CD4-positive, CD25-positive, alpha-beta regulatory T cell (primary cell): ENCODE results near the gene C11orf21. TPM values are rescaled to one million over a fixed set of nuclear protein-coding genes. Genes with fewer than 3 reads are reported as not detected.

Source experiments
- ATAC-seq, 2 donors: fragments of 150-1000 bp; cut with Tn5 transposase; one replicate each; pipeline ENCODE4 v1.10.0; 2021; ENCODE audit warnings: low read depth in 2 of 2, moderate number of reproducible peaks in 2 of 2, moderate library complexity in 1 of 2
- DNase-seq, 3 donors: peaks; one replicate each; pipeline versions ENCODE4 v3.0.0 to v3.0.0-alpha.2; 2012 to 2022; ENCODE audit warnings: mixed read lengths in 1 of 3
- H3K27ac ChIP-seq: one replicate; pipeline ENCODE4 v1.7.0; 2013; ENCODE audit warnings: mild to moderate bottlenecking, low read length; ENCODE audit not compliant: insufficient read depth, poor library complexity, severe bottlenecking
- H3K27me3 ChIP-seq: one replicate; pipeline ENCODE4 v1.7.0; 2013; ENCODE audit warnings: low read length; ENCODE audit not compliant: control insufficient read depth, insufficient read depth
- H3K36me3 ChIP-seq: one replicate; pipeline ENCODE4 v1.7.0; 2013; ENCODE audit warnings: mild to moderate bottlenecking, low read length, moderate library complexity; ENCODE audit not compliant: control insufficient read depth, insufficient read depth
- H3K4me1 ChIP-seq: 2 replicates; pipeline ENCODE4 v1.7.0; 2013; ENCODE audit warnings: mild to moderate bottlenecking, low read length; ENCODE audit not compliant: insufficient read depth, control insufficient read depth, poor library complexity, severe bottlenecking
- H3K4me3 ChIP-seq: one replicate; pipeline ENCODE4 v1.7.0; 2013; ENCODE audit warnings: low read depth, mild to moderate bottlenecking, low read length, moderate library complexity
- H3K9me3 ChIP-seq, 2 experiments: 1 replicate in 1 of 2; 2 replicates in 1 of 2; pipeline ENCODE4 v1.7.0; 2013; ENCODE audit warnings: low read length in 2 of 2, mild to moderate bottlenecking in 1 of 2, moderate library complexity in 1 of 2; ENCODE audit not compliant: control insufficient read depth in 2 of 2
- H3K27ac Mint-ChIP-seq, 3 donors: one replicate each; pipeline ENCODE4 v1.8.0; 2020 to 2022; ENCODE audit warnings: mild to moderate bottlenecking in 3 of 3, mixed read lengths in 3 of 3, moderate library complexity in 2 of 3
- H3K27me3 Mint-ChIP-seq: one replicate; pipeline ENCODE4 v1.8.0; 2022; ENCODE audit warnings: mild to moderate bottlenecking, mixed read lengths
- H3K36me3 Mint-ChIP-seq: one replicate; pipeline ENCODE4 v1.8.0; 2020; ENCODE audit warnings: mixed read lengths
- H3K4me1 Mint-ChIP-seq, 4 donors: one replicate each; pipeline ENCODE4 v1.8.0; 2020 to 2022; ENCODE audit warnings: mixed read lengths in 4 of 4, mild to moderate bottlenecking in 1 of 4
- H3K4me3 Mint-ChIP-seq, 4 donors: one replicate each; pipeline ENCODE4 v1.8.0; 2020 to 2022; ENCODE audit warnings: mild to moderate bottlenecking in 4 of 4, mixed read lengths in 4 of 4, moderate library complexity in 3 of 4
- H3K9me3 Mint-ChIP-seq, 7 donors: one replicate each; pipeline ENCODE4 v1.8.0; 2020 to 2022; ENCODE audit warnings: mixed read lengths in 7 of 7, mild to moderate bottlenecking in 3 of 7, moderate library complexity in 2 of 7
- polyA plus RNA-seq, 4 donors: library from polyadenylated mRNA; unstranded; fragments of 300-500 nt; fragmentation: Illumina TruSeq; gene quantifications; one replicate each; pipeline ENCODE4 v1.2.3, GENCODE V29; 2021
- total RNA-seq: library from RNA; stranded (reverse); gene quantifications from one replicate; pipeline ENCODE4 v1.2.3, GENCODE V29; 2022

The C11orf21 gene
- total RNA-seq (41.8 TPM), polyA plus RNA-seq (10 to 100 TPM; 11.9 to 16.8 (median 15.1) TPM)

GRCh38 chr11:2301631-2302305 is at the start of gene C11orf21, which contains the start of gene TSPAN32:
C11orf21 (minus strand) TSS chr11:2301918; CDS start chr11:2301808, 110 bp downstream.
TSPAN32 (plus strand) TSS chr11:2302013; CDS start chr11:2302150, 137 bp downstream.
- Mint-ChIP-seq H3K36me3 (peaks cover 10% of the 10 kb centered on the region), H3K4me1 (peaks cover 0 to 82% (median 30%) of the 10 kb centered on the region in 4 donors), H3K27me3 (no peaks in the 10 kb centered on the region), H3K27ac (peak within 1 kb of the TSS; percentile 90 to 96 (median 95)), H3K9me3 (no peaks in the 10 kb centered on the region), H3K4me3 (peak within 1 kb of the TSS; percentile 94 to 99 (median 96))
- H3K4me3 ChIP-seq, result peak within 1 kb of the TSS; percentile 81
- H3K4me1 ChIP-seq, result peaks cover 83% of the 10 kb centered on the region
- DNase-seq (peak; percentile 59 to 92 (median 63)), ATAC-seq (peak; percentile 52 to 65)
- no peaks in the 10 kb centered on the region for H3K27me3 ChIP-seq
- H3K36me3 ChIP-seq, result no peaks in the 10 kb centered on the region
- H3K9me3 ChIP-seq, result no peaks in the 10 kb centered on the region
- peak within 1 kb of the TSS; percentile 80 for H3K27ac ChIP-seq

DNA sequence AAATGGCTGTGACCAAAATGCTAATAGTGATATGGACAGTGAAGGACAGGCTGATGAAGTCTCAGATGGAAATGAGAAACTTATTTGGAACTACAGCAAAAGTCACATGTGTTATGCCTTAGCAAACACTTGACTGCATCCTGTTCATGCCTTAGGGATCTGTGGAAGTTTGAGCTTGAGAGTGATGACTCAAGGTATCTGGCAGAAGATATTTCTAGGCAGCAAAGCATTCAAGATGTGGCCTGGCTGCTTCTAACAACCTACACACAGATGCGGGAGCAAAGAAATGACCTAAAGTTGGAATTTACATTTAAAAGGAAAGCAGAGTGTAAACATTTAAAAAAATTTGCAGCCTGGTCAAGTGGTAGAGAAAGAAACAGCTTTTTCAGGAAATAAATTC is 47.3 kb upstream of the C11orf21 start:
- Mint-ChIP-seq H3K27me3 (peaks cover 5% of the 10 kb centered on the region), H3K27ac (no peak overlapping the region), H3K9me3 (peaks cover 0 to 23% (median 3%) of the 10 kb centered on the region in 7 donors), H3K4me1 (no peaks in the 10 kb centered on the region), H3K36me3 (peaks cover 10% of the 10 kb centered on the region), H3K4me3 (no peak overlapping the region)
- peaks cover 6% of the 10 kb centered on the region in 2 experiments for H3K9me3 ChIP-seq
- H3K4me3 ChIP-seq, result no peak overlapping the region
- H3K27me3 ChIP-seq, result no peaks in the 10 kb centered on the region
- ATAC-seq, result no peak
- H3K27ac ChIP-seq, result no peak overlapping the region
- no peak for DNase-seq
- H3K4me1 ChIP-seq, result no peaks in the 10 kb centered on the region
- H3K36me3 ChIP-seq, result no peaks in the 10 kb centered on the region

- H3K4me1 ChIP-seq, result no peaks in the 10 kb centered on the region
- DNase-seq, result no peak
- no peaks in the 10 kb centered on the region for H3K36me3 ChIP-seq
- ATAC-seq, result no peak
- H3K27me3 ChIP-seq, result no peaks in the 10 kb centered on the region
- peaks cover 0 to 23% (median 3%) of the 10 kb centered on the region in 7 donors for H3K9me3 Mint-ChIP-seq
- H3K4me1 Mint-ChIP-seq, result no peaks in the 10 kb centered on the region
- H3K4me3 ChIP-seq, result no peak overlapping the region
- no peak overlapping the region for H3K27ac Mint-ChIP-seq
- H3K27ac ChIP-seq, result no peak overlapping the region
- no peak overlapping the region for H3K4me3 Mint-ChIP-seq
- H3K27me3 Mint-ChIP-seq, result peaks cover 5% of the 10 kb centered on the region
- peaks cover 14% of the 10 kb centered on the region for H3K36me3 Mint-ChIP-seq
- H3K9me3 ChIP-seq, result peaks cover 6% of the 10 kb centered on the region in 2 experiments
Observed at GRCh38 chr11:2347308-2347830, 45.7 kb upstream of the C11orf21 start.

DNA sequence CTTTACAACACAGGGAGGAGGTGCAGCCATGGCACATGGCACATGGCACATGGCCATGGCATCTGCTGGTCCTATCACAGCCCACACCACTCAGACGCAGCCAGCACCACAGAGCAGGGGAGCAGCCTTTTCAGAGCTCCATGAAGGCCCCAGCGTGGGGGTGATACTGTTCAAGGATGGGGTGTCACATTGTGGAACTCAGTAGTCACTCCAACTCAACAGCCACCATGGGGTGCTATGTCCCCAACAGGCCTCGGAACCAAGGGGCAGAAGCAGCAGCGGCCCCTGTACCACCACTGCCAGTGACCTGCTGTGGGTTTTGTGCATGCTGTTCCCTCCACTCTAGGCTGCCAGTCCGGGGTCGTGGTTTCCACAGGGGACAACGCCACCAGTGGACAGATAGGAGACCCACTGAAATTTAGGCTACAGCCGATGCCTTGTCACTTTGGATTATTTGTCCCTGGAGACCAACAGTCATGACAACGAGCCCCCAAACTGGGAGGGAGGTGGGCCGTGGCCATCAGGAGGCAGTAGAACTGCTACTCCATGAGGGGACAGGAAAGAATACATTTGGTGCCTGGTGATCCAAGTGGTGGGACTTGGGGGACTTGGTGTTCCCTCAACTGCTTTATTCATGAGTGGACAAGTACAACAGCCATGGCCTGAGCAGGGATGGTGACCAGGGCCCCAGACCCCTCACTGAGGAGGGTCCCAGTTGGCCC is 45.0 kb upstream of the C11orf21 start:
- Mint-ChIP-seq H3K4me3 (no peak overlapping the region), H3K27me3 (peaks cover 5% of the 10 kb centered on the region)

DNA sequence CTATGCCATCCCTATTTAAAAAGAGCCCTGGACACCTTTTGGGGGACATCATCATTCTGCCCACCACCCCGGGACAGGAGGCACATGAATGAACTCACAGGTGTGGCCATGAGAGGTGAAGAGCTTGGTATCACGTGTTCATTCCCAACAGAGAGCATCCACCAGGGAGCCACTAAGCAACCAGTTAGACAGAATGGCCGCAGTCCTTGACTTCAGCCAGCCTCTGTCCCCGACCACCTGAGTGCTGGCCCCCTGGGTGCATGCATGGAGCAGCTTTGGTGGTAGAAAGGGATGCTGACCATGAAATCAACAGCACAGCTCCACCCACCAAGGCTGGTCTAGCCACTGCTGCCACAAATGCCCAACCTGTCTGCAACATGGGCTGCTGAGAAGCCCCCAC is 44.3 kb upstream of the C11orf21 start:
- H3K9me3 ChIP-seq, result peaks cover 6% of the 10 kb centered on the region in 2 experiments
- H3K9me3 Mint-ChIP-seq, result peaks cover 0 to 23% (median 3%) of the 10 kb centered on the region in 7 donors
- H3K27me3 Mint-ChIP-seq, result peaks cover under 1% of the 10 kb centered on the region
- no peak overlapping the region for H3K4me3 ChIP-seq
- no peaks in the 10 kb centered on the region for H3K4me1 ChIP-seq
- no peaks in the 10 kb centered on the region for H3K27me3 ChIP-seq
- no peak overlapping the region for H3K27ac Mint-ChIP-seq
- no peaks in the 10 kb centered on the region for H3K4me1 Mint-ChIP-seq
- H3K27ac ChIP-seq, result no peak overlapping the region
- DNase-seq, result no peak
- H3K36me3 Mint-ChIP-seq, result peaks cover 14% of the 10 kb centered on the region
- ATAC-seq, result no peak
- no peaks in the 10 kb centered on the region for H3K36me3 ChIP-seq
- H3K4me3 Mint-ChIP-seq, result no peak overlapping the region

More for the DNA sequence above, 45.0 kb upstream of the C11orf21 start:
- H3K36me3 ChIP-seq, result no peaks in the 10 kb centered on the region
- peaks cover 6% of the 10 kb centered on the region in 2 experiments for H3K9me3 ChIP-seq
- DNase-seq (no peak), ATAC-seq (no peak)
- no peak overlapping the region for H3K27ac ChIP-seq
- H3K9me3 Mint-ChIP-seq, result peaks cover 0 to 23% (median 4%) of the 10 kb centered on the region in 7 donors
- H3K36me3 Mint-ChIP-seq, result peaks cover 14% of the 10 kb centered on the region
- no peaks in the 10 kb centered on the region for H3K4me1 Mint-ChIP-seq
- no peak overlapping the region for H3K4me3 ChIP-seq
- no peaks in the 10 kb centered on the region for H3K27me3 ChIP-seq
- H3K27ac Mint-ChIP-seq, result no peak overlapping the region
- no peaks in the 10 kb centered on the region for H3K4me1 ChIP-seq

DNA sequence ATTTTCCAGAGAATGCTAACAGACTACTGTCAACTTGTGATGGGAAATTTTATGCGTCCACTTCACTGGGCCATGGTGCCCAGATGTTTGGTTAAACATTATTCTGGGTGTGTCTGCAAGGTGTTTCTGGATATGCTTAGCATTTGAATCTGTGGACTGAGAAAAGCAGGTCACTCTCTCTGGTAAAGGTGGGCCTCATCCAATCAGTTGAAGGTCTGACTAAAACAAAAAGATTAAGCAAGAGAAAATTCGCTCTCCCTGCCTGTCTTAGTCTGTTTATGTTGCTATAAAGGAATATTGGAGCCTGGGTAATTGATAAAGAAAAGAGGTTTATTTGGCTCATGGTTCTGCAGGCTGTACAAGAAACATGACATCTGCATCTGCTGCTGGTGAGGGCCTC is 43.3 kb upstream of the C11orf21 start:
- Mint-ChIP-seq H3K4me3 (no peak overlapping the region), H3K9me3 (peaks cover 0 to 23% (median 3%) of the 10 kb centered on the region in 7 donors), H3K27me3 (no peaks in the 10 kb centered on the region), H3K36me3 (peaks cover 14% of the 10 kb centered on the region), H3K27ac (peak overlapping the region in 2 of 3 donors; percentile 11 to 14), H3K4me1 (no peaks in the 10 kb centered on the region)
- Histone ChIP-seq H3K27ac (no peak overlapping the region), H3K27me3 (no peaks in the 10 kb centered on the region), H3K9me3 (peaks cover 6% of the 10 kb centered on the region in 2 experiments), H3K36me3 (no peaks in the 10 kb centered on the region), H3K4me1 (no peaks in the 10 kb centered on the region), H3K4me3 (no peak overlapping the region)
- no peak for DNase-seq
- no peak for ATAC-seq

DNA sequence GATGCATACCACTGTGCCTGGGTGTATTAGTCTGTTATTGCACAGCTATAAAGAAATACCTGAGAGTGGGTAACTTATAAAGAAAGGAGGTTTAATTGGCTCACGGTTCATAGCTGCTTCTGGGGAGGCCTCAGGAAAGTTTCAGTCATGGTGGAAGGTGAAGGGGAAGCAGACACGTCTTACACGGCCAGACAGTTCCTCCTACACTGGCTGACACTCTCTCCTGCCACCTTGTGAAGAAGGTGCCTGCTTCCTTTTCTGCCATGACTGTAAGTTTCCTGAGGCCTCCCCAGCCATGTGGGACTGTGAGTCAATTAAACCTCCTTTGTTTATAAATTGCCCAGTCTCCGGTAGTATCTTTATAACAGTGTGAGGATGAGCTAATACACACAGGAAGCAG is 41.8 kb upstream of the C11orf21 start:
- Mint-ChIP-seq H3K27me3 (no peaks in the 10 kb centered on the region), H3K27ac (no peak overlapping the region), H3K9me3 (peaks cover 0 to 14% (median 3%) of the 10 kb centered on the region in 7 donors), H3K36me3 (peaks cover 14% of the 10 kb centered on the region), H3K4me1 (no peaks in the 10 kb centered on the region), H3K4me3 (no peak overlapping the region)
- no peak overlapping the region for H3K27ac ChIP-seq
- H3K9me3 ChIP-seq, result no peaks in the 10 kb centered on the region
- no peak for DNase-seq
- H3K36me3 ChIP-seq, result no peaks in the 10 kb centered on the region
- no peak overlapping the region for H3K4me3 ChIP-seq
- no peak for ATAC-seq
- H3K27me3 ChIP-seq, result no peaks in the 10 kb centered on the region
- no peaks in the 10 kb centered on the region for H3K4me1 ChIP-seq
